ENCODE data around the gene SMLR1.
A peak's percentile ranks its signal among the peaks of the same experiment; 100 is the strongest.
"Not testable (repeated sequence)": the region's sequence is repeated elsewhere in the genome, so short reads cannot be mapped to it uniquely, and the experiment has no call there.

Gene SMLR1

GRCh38 chr6:130827247-130828149, at the start of gene SMLR1:
TSS of gene SMLR1 (plus strand) at chr6:130827406. CDS start at chr6:130827414, 8 bp downstream.
- DNase-seq (ENCODE audit: low read depth): no peak

- DNase-seq (ENCODE audit: low read depth): peak; percentile 76
These were observed 48.1 kb upstream of the SMLR1 start for GRCh38 chr6:130778946-130779657.

- DNase-seq (ENCODE audit: low read depth): no peak
These were observed 47.6 kb upstream of the SMLR1 start for GRCh38 chr6:130779658-130780033.

- no peak for DNase-seq (ENCODE audit: low read depth)
These were observed 47.1 kb upstream of the SMLR1 start for GRCh38 chr6:130780122-130780521.

GRCh38 chr6:130781557-130781956, 45.6 kb upstream of the SMLR1 start:
- no peak for DNase-seq (ENCODE audit: low read depth)

GRCh38 chr6:130783416-130784107, 43.6 kb upstream of the SMLR1 start:
- no peak for DNase-seq (ENCODE audit: low read depth)

- no peak for DNase-seq (ENCODE audit: low read depth)
These were observed 39.3 kb upstream of the SMLR1 start for GRCh38 chr6:130787726-130788500.

- DNase-seq (ENCODE audit: low read depth): no peak
These were observed 38.3 kb upstream of the SMLR1 start for GRCh38 chr6:130788954-130789353.

GRCh38 chr6:130794010-130794697, 33.1 kb upstream of the SMLR1 start:
- DNase-seq (ENCODE audit: low read depth): no peak

GRCh38 chr6:130794738-130795137, 32.5 kb upstream of the SMLR1 start:
- DNase-seq (ENCODE audit: low read depth): no peak

GRCh38 chr6:130796313-130796905, 30.8 kb upstream of the SMLR1 start:
- DNase-seq (ENCODE audit: low read depth): no peak

GRCh38 chr6:130797061-130797460, 30.1 kb upstream of the SMLR1 start:
- DNase-seq (ENCODE audit: low read depth): no peak

- not testable (repeated sequence) for DNase-seq (ENCODE audit: low read depth)
These were observed 25.8 kb upstream of the SMLR1 start for GRCh38 chr6:130801368-130801767.

- DNase-seq (ENCODE audit: low read depth): no peak
These were observed 16.7 kb upstream of the SMLR1 start for GRCh38 chr6:130810307-130811030.

- DNase-seq (ENCODE audit: low read depth): peak; percentile 13
These were observed 15.3 kb upstream of the SMLR1 start for GRCh38 chr6:130811932-130812331.

GRCh38 chr6:130814506-130814905, 12.7 kb upstream of the SMLR1 start:
- no peak for DNase-seq (ENCODE audit: low read depth)

GRCh38 chr6:130815200-130816071, 11.8 kb upstream of the SMLR1 start:
- no peak for DNase-seq (ENCODE audit: low read depth)

GRCh38 chr6:130822736-130823135, 4.5 kb upstream of the SMLR1 start:
- no peak for DNase-seq (ENCODE audit: low read depth)

Data from ELR (cell line).